A375 (cell line): ENCODE measurements around the gene PRX. TPM values are rescaled to one million over a fixed set of nuclear protein-coding genes. Genes with fewer than 3 reads are reported as not detected.

Experiments used
- small RNA-seq: library from RNA; depleted of rRNA; stranded (forward); fragments of <200 nt; gene quantifications from one replicate; pipeline ENCODE3, GENCODE V24; 2014
- total RNA-seq: library from RNA; depleted of rRNA; stranded (reverse); fragments of >200 nt; shearing (Covaris generic); gene quantifications from 2 replicates; pipeline ENCODE4 v1.2.3, GENCODE V29; 2014; rRNA removed

PRX gene, protein sequence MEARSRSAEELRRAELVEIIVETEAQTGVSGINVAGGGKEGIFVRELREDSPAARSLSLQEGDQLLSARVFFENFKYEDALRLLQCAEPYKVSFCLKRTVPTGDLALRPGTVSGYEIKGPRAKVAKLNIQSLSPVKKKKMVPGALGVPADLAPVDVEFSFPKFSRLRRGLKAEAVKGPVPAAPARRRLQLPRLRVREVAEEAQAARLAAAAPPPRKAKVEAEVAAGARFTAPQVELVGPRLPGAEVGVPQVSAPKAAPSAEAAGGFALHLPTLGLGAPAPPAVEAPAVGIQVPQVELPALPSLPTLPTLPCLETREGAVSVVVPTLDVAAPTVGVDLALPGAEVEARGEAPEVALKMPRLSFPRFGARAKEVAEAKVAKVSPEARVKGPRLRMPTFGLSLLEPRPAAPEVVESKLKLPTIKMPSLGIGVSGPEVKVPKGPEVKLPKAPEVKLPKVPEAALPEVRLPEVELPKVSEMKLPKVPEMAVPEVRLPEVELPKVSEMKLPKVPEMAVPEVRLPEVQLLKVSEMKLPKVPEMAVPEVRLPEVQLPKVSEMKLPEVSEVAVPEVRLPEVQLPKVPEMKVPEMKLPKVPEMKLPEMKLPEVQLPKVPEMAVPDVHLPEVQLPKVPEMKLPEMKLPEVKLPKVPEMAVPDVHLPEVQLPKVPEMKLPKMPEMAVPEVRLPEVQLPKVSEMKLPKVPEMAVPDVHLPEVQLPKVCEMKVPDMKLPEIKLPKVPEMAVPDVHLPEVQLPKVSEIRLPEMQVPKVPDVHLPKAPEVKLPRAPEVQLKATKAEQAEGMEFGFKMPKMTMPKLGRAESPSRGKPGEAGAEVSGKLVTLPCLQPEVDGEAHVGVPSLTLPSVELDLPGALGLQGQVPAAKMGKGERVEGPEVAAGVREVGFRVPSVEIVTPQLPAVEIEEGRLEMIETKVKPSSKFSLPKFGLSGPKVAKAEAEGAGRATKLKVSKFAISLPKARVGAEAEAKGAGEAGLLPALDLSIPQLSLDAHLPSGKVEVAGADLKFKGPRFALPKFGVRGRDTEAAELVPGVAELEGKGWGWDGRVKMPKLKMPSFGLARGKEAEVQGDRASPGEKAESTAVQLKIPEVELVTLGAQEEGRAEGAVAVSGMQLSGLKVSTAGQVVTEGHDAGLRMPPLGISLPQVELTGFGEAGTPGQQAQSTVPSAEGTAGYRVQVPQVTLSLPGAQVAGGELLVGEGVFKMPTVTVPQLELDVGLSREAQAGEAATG (N-terminal part only)
- 1.2 and 1.7 TPM in 2 replicates for total RNA-seq

DNA sequence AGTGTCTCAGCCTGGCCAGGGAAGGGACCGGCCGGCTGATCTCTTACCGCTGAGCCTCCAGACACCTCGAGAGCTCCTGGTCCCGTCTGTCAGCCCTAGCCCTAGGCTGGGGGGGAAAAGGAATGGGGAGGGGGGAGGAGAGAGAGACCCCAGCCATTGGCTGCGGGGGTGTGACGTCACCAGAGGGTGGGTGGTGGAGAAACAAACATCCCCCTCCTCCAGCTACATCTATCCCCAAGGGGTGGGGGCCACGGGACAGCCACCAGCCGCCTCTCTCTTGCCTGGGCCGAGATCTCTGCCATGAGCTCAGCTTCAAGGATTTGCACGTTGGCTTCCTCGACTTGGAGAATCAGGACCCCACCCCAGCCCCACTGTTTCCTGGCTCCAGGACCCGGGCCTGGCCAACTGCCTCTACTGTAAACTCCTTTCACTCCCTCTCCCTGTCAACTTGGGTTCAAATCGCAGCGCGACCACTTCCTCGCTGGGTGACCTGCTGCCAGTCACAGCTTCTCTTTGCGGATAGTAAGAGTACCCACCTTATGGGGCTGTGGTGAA, at the start of gene PRX:
TSS of gene PRX (minus strand) at position 88 of the 555 bp plus-strand sequence. CDS start 5,446 bp downstream, outside the sequence.

DNA sequence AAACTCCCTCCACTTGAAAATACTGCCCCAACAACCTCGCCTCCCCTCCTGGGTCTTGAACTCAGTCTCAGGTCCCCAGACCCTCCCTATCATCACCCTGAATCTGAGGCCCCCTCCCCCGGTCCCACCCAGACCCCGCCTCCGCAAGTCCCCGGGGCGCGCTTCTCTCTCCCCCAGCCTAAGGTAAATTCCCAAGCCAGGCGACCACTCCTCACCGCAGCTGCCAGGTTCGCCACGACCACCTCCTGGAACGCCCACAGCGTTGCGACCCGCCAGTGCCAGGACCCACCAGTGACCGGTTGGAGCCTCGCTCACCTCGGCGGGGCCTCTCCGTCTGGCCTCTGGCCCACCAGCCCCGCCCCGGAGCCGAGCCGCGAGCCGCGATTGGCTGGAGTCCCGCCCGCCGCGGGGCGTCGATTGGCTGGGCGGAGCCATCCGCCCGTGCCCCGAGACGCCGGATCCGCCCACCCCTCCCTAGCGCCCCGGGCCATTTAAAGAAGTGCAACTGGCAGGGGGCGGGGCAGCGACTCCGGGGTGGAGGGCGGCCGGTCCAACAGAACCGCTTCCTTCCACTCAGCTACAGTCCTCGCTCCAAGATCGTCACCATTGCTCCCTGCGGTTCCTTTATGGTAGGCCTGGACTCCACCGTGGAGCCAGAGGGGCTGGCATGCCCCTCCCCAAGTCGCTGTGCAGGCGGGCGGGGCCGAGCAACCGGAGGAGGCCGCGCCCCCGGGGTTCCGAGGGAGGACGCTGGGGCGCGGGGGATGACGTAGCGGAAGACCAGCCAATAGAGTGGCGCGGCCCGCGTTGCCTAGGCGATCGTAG, 31.0 kb upstream of the PRX start, which contains the start of gene SERTAD3:
TSS of gene SERTAD3 (minus strand) at position 336 of the 825 bp plus-strand sequence. CDS start 2,255 bp downstream, outside the sequence.

DNA sequence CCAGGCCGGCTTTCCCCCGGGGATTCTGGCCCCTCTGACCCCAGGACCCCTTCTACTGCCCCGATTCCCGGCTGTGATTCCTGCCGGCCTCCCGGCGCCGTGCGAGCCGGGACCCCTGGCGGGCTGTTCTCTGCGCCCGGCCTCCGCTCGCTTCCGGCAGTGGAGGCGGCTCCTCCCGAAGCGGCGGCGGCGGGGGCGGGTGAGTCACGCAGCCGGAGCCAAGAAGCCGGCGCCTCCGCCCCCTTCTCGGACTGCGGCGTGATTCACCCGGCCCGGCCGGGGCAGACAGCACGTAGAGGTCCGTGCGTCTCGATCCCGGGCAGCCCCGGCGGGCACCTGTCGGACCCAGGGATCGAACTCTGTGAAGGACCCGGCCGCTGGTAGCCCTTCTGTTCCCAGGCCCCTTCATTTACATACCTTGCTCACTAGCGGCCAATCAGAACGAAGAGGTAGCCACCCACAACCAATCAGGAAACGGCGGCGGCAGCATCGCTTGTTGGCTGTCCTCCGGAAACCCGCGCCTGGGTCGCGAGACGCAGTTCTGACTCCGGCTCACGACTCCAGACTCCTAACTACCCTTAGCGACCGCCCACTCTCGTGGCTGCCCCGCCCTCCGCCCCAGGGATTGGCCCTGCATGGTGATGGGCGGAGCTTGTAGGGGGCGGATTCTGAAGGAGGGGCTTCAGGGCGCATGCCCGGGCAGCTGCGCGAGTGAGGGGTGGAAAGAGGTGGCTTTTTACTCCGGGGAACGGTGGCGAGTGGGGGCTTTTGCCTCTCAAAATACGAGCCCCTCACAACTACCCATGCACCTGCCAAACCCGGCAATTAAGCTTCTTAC, 12.5 kb upstream of the PRX start, which contains the start of gene SERTAD1:
TSS of gene SERTAD1 (minus strand) at position 543 of the 838 bp plus-strand sequence. CDS start 2,446 bp downstream, outside the sequence.

DNA sequence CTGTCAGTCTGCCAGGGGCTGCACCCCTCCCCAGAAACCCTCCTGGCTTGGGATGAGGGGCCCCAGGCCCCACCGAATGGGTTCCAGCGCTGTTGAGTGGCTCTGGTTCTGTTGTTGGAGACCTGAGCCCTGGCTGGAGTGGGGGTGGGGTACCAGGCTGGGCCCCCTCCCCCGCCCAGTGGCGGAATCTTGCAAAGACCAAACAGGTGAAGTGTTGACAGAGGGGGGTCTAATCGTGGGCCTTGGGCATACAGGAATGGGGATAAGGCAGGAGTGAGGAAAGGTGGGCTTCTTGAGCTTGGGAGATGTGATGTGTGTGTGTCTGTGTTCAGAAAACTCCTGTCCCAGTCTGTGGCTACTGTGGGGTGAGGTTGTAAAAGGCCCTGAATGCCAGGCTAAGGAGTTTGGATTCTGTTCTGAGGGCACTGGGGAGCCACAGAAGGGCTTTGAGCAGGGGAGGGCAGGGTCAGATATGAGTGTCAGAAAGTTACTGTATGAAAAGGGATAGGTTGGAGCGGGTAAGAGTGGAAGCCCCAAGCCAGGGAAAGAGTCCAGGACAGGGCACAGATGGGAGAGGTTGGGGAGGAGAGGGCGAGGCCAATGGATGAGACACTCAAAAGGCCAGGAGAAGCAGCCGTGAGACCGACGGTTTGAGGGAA, 23.0 kb downstream of the PRX start, which contains the start of gene HIPK4:
TSS of gene HIPK4 (minus strand) at position 98 of the 659 bp plus-strand sequence. CDS start 279 bp downstream, outside the sequence.

DNA sequence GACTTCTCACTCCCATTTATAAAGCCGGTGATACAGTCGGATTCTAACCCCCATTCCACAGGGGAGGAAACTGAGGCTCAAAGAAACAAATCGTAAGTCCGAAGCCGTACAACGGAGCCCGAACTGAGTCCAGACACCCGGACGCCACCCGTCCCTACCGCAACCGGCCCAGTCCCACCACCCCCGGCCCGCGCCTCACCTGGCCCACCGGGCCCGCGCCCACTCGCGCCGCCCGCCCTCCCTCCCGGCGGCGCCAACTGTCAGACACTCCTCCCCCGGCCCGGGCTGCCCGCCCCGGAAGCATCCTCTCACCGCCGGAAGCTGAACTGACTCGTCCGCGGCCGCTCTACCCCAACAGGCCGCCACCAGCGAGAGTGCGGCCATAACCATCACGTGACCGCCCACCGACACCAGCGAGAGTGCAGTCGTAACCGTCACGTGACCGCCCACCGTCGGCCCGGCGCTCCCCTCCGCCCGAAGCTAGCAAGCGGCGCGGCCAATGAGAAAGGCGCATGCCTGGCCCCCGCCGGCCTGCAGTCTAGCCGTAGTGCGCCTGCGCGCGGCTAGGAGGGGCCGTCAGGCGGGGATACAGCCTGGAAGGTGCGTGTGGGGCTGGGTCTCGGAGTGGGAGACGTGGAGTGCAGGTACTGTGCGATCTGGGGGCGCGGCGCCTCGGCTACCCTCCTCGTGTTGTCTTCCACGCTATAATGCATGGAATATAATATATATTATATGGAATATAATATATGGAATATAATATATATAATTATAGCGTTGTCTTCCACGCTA, 64.9 kb downstream of the PRX start, which contains the start of the genes C19orf47 and PLD3:
TSS of gene C19orf47 (minus strand) at position 273 of the 789 bp plus-strand sequence. CDS start 6,540 bp downstream, outside the sequence.
TSS of gene PLD3 (plus strand) at position 571 of the 789 bp plus-strand sequence. CDS start 17,789 bp downstream, outside the sequence.

Small RNA genes within 50 kb of the gene (small RNA-seq; reads per million reads assigned to genes)
- gene MIR6796, result not detected
- not detected for gene RF00017

Other genes with a start within 250 kb of the PRX start
- 15.7 and 19.6 TPM in 2 replicates for gene MAP3K10, start 222.0 kb downstream of the PRX start, total RNA-seq
- gene TTC9B, start 195.0 kb downstream of the PRX start, total RNA-seq, result 0.27 and 0.72 TPM in 2 replicates
- gene CCNP, start 186.7 kb downstream of the PRX start, total RNA-seq, result not detected in 2 replicates
- gene AKT2, start 128.0 kb downstream of the PRX start, total RNA-seq, result 99.1 and 100 TPM in 2 replicates
- gene C19orf47, start 65.0 kb downstream of the PRX start, total RNA-seq, result 15.9 and 19.0 TPM in 2 replicates
- gene PLD3, start 64.7 kb downstream of the PRX start, total RNA-seq, result 127 and 131 TPM in 2 replicates
- gene HIPK4, start 23.2 kb downstream of the PRX start, total RNA-seq, result 0.19 TPM in 1 of 2 replicates, not detected in the other
- gene SERTAD1, start 12.6 kb upstream of the PRX start, total RNA-seq, result 23.8 and 25.6 TPM in 2 replicates
- 4.0 and 5.6 TPM in 2 replicates for gene SERTAD3, start 31.0 kb upstream of the PRX start, total RNA-seq
- gene BLVRB, start 52.4 kb upstream of the PRX start, total RNA-seq, result 41.0 and 52.6 TPM in 2 replicates
- 0.27 and 0.75 TPM in 2 replicates for gene SPTBN4, start 53.6 kb upstream of the PRX start, total RNA-seq
- gene SHKBP1, start 163.5 kb upstream of the PRX start, total RNA-seq, result 23.2 and 32.5 TPM in 2 replicates
- 50.1 and 53.4 TPM in 2 replicates for gene LTBP4, start 188.0 kb upstream of the PRX start, total RNA-seq